HG03354 (cell line): ENCODE measurements around the gene TPTE.
"Not testable (repeated sequence)": the region's sequence is repeated elsewhere in the genome, so short reads cannot be mapped to it uniquely, and the experiment has no call there.

Experiments used
- ATAC-seq: cut with Tn5 transposase; IDR thresholded peaks from one replicate; pipeline ENCODE4 v1.9.1; 2021; ENCODE audit warnings: mild to moderate bottlenecking; ENCODE audit not compliant: unreplicated experiment, poor library complexity, severe bottlenecking

TPTE gene

GRCh38 chr21:10521091-10521598 lies at the start of gene TPTE:
Gene TPTE, plus strand, starts transcription at chr21:10521583. Its CDS starts 17,141 bp downstream, at chr21:10538724.
- no peak for ATAC-seq

DNA sequence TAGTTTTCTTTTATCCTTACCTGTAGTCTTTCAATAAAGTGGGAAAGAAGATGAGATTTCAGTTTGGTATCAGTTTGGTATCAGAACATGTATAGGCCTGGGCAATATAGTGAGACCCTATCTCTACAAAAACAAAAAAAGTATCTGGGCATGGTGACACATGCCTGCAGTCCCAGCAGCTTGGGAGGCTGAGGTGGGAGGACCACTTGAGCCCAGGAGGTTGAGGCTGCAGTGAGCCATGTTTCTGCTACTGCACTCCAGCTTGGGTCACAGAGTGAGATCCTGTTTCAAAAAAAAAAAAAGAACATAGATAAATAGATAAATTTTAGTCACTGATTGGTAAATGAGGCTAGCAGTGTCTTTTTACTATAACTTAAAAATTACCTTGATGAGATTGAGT lies 49.4 kb upstream of the TPTE start:
- not testable (repeated sequence) for ATAC-seq

DNA sequence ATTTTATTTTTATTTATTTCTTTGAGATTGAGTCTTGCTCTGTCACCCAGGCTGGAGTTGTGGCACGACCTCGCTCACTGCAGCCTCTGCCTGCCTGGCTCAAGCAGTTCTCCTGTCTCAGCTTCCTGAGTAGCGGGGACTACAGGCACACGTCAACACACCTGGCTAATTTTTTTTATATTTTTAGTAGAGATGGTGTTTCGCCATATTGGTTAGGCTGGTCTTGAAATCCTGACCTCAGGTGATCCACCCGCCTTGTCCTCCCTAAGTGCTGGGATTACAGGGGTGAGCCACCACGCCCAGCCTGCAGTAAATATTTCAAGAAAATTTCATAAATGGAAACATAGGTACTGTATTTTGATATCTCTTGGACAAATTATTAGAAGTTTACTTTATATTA lies 43.6 kb upstream of the TPTE start:
- ATAC-seq = not testable (repeated sequence)

GRCh38 chr21:10479875-10480274 lies 41.5 kb upstream of the TPTE start:
- ATAC-seq = not testable (repeated sequence)

DNA sequence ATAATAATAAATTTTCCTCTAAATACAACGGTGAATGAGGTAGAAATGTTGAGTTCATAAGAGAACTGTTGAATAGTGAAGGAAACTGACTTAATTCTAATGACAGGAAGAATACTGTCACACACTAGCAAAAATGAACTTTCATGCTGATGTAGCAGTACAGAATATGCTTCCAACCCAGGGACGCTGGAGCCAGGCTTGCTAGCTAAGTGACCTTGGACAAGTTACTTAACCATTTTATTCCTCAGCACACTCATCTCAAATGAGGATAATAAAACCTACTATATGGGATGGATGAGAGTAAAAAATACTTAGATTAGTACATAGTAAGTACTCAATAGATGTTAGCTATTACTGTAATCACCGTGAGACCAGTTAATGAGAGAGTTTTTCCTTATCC lies 36.5 kb upstream of the TPTE start:
- not testable (repeated sequence) for ATAC-seq

GRCh38 chr21:10490453-10490852 lies 30.9 kb upstream of the TPTE start:
- not testable (repeated sequence) for ATAC-seq

GRCh38 chr21:10511116-10511515 lies 10.3 kb upstream of the TPTE start:
- ATAC-seq = no peak

- not testable (repeated sequence) for ATAC-seq
These were observed 4.5 kb upstream of the TPTE start for GRCh38 chr21:10516889-10517288.

GRCh38 chr21:10517904-10518303 lies 3.5 kb upstream of the TPTE start:
- ATAC-seq = not testable (repeated sequence)

GRCh38 chr21:10521835-10522500 lies 585 bp downstream of the TPTE start:
- ATAC-seq = not testable (repeated sequence)

- ATAC-seq = no peak
These were observed 18.6 kb downstream of the TPTE start for GRCh38 chr21:10539956-10540355.

GRCh38 chr21:10544376-10544775 lies 23.0 kb downstream of the TPTE start:
- not testable (repeated sequence) for ATAC-seq

DNA sequence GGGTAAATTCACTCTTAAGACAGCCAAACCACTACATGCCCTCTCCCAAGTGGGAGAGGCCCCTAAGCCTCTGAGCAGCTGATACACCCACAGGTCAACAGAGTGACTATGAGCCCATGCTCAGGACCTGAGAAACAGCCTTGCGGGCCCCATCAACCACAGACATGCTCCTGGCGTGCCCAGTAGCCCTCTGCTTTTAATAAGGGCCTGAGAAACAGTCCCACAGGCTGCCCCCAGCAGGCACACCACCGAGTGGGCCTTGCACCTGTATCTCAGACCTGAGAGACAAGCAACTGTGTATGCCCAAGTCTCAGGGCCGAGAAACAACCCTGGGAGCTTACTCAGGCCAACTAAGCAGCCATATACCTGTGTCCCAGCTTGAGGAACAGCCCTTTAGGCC lies 26.5 kb downstream of the TPTE start:
- not testable (repeated sequence) for ATAC-seq

DNA sequence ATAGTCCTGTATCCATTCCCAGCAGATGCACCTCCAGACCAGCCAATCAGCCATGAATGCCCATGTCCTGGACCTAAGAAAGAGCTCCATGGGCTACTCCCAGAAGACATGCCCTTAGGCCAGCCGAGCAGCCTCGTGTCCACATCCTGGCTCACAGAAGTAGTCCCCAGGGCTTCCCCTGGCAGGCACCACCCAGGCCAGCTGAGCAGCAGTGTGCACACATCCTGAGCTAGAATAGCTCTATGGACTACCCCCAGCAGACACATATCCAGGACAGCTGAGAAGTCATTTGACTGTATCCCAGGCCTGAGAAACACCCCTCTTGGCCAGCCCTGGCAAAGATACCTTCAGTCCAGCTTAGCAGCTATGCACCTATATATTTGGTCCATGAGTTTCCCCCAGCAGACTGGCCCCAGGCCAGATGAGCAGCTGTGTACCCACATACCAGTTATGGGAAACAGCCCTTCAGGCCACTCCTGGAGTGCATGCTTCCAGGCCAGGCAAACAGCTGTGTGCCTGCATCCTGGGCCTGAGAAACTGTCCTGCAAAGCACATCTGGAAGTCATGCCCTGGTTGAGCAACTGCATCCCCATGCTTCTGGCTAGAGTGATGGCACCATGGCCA lies 27.1 kb downstream of the TPTE start:
- ATAC-seq = not testable (repeated sequence)

DNA sequence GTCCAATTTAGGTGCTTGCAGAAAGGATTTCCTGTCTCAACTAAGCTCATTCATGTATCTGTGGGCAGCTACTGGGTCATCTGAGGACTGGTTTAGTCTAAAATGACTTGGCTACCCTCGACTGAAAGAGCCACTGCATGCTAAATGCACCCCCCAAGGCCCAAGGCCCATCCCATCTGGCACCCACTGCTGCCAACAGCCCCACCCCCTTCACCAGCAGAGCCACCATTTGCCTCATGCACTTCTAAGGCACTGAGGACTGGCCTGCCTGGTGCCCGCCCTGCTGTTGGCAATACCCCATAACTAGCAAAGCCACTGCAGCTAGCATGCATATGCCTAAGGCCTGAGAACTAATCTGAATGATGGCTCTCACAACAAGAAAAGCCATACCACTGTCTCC lies 49.4 kb downstream of the TPTE start:
- not testable (repeated sequence) for ATAC-seq

- not testable (repeated sequence) for ATAC-seq
These were observed 53.3 kb downstream of the TPTE start for GRCh38 chr21:10574531-10575310.

DNA sequence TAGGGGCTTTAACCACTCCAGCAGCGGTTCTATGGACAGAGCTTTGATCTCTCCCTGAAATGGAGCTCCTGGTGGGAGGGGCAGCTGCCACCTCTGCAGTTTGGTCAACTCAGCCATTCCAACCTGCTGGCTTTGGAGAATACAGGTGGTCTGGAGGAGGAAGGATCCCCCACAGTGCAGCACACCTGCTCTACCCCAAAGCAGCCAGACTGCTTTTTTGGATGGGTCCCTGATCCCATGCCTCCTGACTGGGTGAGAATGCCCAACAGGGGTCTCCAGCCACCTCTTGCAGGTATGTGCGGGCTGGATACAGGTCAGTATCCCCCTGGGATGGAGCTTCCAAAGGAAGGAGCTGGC lies 53.9 kb downstream of the TPTE start:
- ATAC-seq = no peak

GRCh38 chr21:10578910-10579309 lies 57.5 kb downstream of the TPTE start:
- not testable (repeated sequence) for ATAC-seq

DNA sequence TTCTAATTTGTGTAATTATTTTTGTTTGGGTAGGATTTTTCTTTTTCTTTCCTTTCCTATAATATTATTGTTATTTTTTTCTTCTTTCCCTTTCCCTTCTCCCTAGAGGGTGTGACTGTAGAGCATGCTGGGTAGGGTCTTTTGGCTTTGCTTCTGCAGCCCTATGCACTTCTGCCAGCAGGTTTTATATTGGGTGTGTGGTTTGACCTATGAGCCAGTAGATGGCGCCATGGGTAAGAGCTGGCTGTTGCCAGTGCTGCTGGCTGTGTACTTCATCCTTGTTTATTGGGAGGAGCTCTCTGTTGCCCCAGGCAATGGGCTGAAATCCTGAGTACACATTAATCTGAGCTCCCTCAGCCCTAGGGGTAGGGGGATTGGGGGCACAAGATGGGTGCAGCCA lies 67.7 kb downstream of the TPTE start:
- ATAC-seq = not testable (repeated sequence)

DNA sequence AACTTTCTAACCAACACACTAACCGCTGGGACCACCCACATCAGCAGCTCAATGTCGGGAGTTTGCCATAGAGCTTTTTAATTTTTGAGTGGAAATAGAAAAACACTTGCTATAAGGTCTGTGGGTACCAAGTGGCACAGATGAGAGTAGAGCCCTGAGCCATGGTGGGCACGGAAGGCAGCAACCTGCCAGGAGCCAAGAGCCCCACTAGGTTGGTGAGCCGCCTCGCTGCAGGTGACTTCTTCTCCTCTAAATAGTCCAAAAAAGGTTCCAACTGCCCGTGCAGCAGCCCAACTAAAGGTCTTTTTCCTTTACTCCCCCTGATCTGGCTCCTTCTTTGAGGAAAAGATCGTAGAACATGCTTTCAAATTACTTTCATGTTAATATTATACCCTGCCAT lies 85.7 kb downstream of the TPTE start:
- ATAC-seq = not testable (repeated sequence)
